Measurements from ENCODE around the gene EMILIN3.

- TF ChIP-seq EZH2 (IDR thresholded peaks at IDR 0.05; ENCODE audit: borderline replicate concordance, low read depth, low read length, poor library complexity, severe bottlenecking) (no peak), CTCF (conservative IDR thresholded peaks at IDR 0.05; ENCODE audit: low read depth, low read length) (no peak)
Measured at GRCh38 chr20:41377275-41377674, 10.7 kb upstream of the EMILIN3 start.
